ENCODE measurements around the gene ABHD2. TPM values are rescaled to one million over a fixed set of nuclear protein-coding genes. Genes with fewer than 3 reads are reported as not detected.

Gene ABHD2
- polyA plus RNA-seq, 3 donors, result 30.8 to 67.1 (median 37.3) TPM

DNA sequence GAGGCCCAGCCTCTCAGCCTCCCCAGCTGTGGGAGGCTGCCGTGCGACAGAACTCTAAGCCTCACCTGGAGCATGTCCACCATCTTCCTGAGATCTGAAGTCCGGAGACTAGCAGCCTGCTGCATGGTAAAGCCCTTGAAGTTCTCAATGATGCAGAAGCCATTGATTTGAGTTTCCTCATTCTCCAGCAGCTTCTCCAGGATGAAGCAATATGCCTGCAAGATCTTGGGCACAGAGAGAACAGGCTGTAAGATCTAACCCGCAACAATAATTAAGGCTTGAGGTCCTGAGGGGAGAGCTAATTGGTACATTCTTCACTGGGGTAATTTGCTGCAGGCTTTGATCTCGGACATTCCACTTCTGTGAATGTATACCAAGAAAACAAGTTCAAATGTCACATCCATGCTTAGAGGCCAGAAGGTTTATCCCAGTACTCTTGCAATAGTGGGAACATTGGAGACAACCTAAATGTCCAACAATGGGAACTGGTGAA, 123.5 kb downstream of the ABHD2 start:
- H3K27ac Mint-ChIP-seq, result no peak overlapping the region
- H3K4me1 Mint-ChIP-seq, result peaks cover 4% of the 10 kb centered on the region
- no peaks in the 10 kb centered on the region for H3K36me3 ChIP-seq (replicated peaks in 1 of 2; ENCODE audit: control insufficient read depth in 1 of 2, insufficient read depth in 2 of 2, low read length in 2 of 2)
- peaks cover 0 to 2% (median 2%) of the 10 kb centered on the region in 3 donors for H3K27me3 Mint-ChIP-seq (ENCODE audit: low read depth in 3 of 3)
- no peaks in the 10 kb centered on the region for H3K9me3 Mint-ChIP-seq
- H3K4me3 ChIP-seq (replicated peaks in 1 of 3; ENCODE audit: low read depth in 2 of 3, low read length in 3 of 3), result no peak overlapping the region
- H3K4me3 Mint-ChIP-seq, result no peak overlapping the region
- no peaks in the 10 kb centered on the region for H3K27me3 ChIP-seq (ENCODE audit: control insufficient read depth in 2 of 2, insufficient read depth in 2 of 2, low read length in 2 of 2)
- no peaks in the 10 kb centered on the region for H3K36me3 Mint-ChIP-seq
- no peak overlapping the region for H3K4me2 ChIP-seq (replicated peaks; ENCODE audit: extremely low read depth, low read length, poor library complexity, severe bottlenecking)
- H4K20me1 ChIP-seq (ENCODE audit: insufficient read depth, low read length), result no peaks in the 10 kb centered on the region
- no peak overlapping the region for H2AFZ ChIP-seq (ENCODE audit: insufficient read depth, low read depth, low read length, poor library complexity, severe bottlenecking)
- intact Hi-C loops (cut with micrococcal nuclease), result no loop called here
- no peaks in the 10 kb centered on the region for H3K9me3 ChIP-seq (replicated peaks in 1 of 2; ENCODE audit: control insufficient read depth in 1 of 2, insufficient read depth in 1 of 2, low read length in 2 of 2)
- no peak for TF ChIP-seq CTCF (IDR thresholded peaks at IDR 0.05)
- H3K4me1 ChIP-seq (ENCODE audit: control insufficient read depth in 1 of 2, insufficient read depth in 2 of 2, low read length in 2 of 2), result peaks cover 3% of the 10 kb centered on the region in 2 donors
- WGBS (ENCODE audit: insufficient coverage), result 97% methylated on average over 4 of the region's 5 CpGs
- no peaks in the 10 kb centered on the region for H3K79me2 ChIP-seq (ENCODE audit: insufficient read depth, low read length)
- no peak overlapping the region for H3K27ac ChIP-seq (ENCODE audit: low read depth in 1 of 2, low read length in 2 of 2)
- DNase-seq, result no peak
- H3K9ac ChIP-seq (ENCODE audit: insufficient read depth, low read length, poor library complexity, severe bottlenecking), result no peak overlapping the region

- no peaks in the 10 kb centered on the region for H3K36me3 Mint-ChIP-seq
- no peak overlapping the region for H3K4me3 Mint-ChIP-seq
- no peaks in the 10 kb centered on the region for H3K4me1 Mint-ChIP-seq
- intact Hi-C loops (cut with micrococcal nuclease), result no loop called here
- Histone ChIP-seq H3K36me3 (replicated peaks in 1 of 2; ENCODE audit: control insufficient read depth in 1 of 2, insufficient read depth in 2 of 2, low read length in 2 of 2) (no peaks in the 10 kb centered on the region), H3K9me3 (replicated peaks in 1 of 2; ENCODE audit: control insufficient read depth in 1 of 2, insufficient read depth in 1 of 2, low read length in 2 of 2) (no peaks in the 10 kb centered on the region), H4K20me1 (ENCODE audit: insufficient read depth, low read length) (no peaks in the 10 kb centered on the region), H3K27ac (ENCODE audit: low read depth in 1 of 2, low read length in 2 of 2) (no peak overlapping the region), H3K79me2 (ENCODE audit: insufficient read depth, low read length) (no peaks in the 10 kb centered on the region), H3K9ac (ENCODE audit: insufficient read depth, low read length, poor library complexity, severe bottlenecking) (no peak overlapping the region), H2AFZ (ENCODE audit: insufficient read depth, low read depth, low read length, poor library complexity, severe bottlenecking) (no peak overlapping the region), H3K27me3 (ENCODE audit: control insufficient read depth in 2 of 2, insufficient read depth in 2 of 2, low read length in 2 of 2) (no peaks in the 10 kb centered on the region), H3K4me3 (replicated peaks in 1 of 3; ENCODE audit: low read depth in 2 of 3, low read length in 3 of 3) (no peak overlapping the region), H3K4me2 (replicated peaks; ENCODE audit: extremely low read depth, low read length, poor library complexity, severe bottlenecking) (no peak overlapping the region), H3K4me1 (ENCODE audit: control insufficient read depth in 1 of 2, insufficient read depth in 2 of 2, low read length in 2 of 2) (no peaks in the 10 kb centered on the region)
- WGBS (ENCODE audit: insufficient coverage), result 96% methylated on average over 2 of the region's 2 CpGs
- H3K27me3 Mint-ChIP-seq (ENCODE audit: low read depth in 3 of 3), result peaks cover 2 to 4% (median 2%) of the 10 kb centered on the region in 3 donors
- H3K27ac Mint-ChIP-seq, result no peak overlapping the region
- TF ChIP-seq CTCF (IDR thresholded peaks at IDR 0.05), result no peak
- DNase-seq, result no peak
- H3K9me3 Mint-ChIP-seq, result no peaks in the 10 kb centered on the region
Measured at GRCh38 chr15:89215627-89216026, 127.4 kb downstream of the ABHD2 start.
